Activated naive CD8-positive, alpha-beta T cell treated with anti-CD3 and anti-CD28 coated beads for 36 hours (primary cell): Measurements from ENCODE around the gene SLC25A47. TPM values are rescaled to one million over a fixed set of nuclear protein-coding genes. Genes with fewer than 3 reads are reported as not detected.

Experiments used
- total RNA-seq, 2 experiments: library from RNA; stranded (reverse); gene quantifications; one replicate each; pipeline ENCODE4 v1.2.3, GENCODE V29; 2021

The SLC25A47 gene
- total RNA-seq, 2 experiments from 2014 or later: not detected

Other genes starting within 250 kb of the SLC25A47 start
- 1 to 10 TPM; 1.6 to 1.8 TPM for gene DEGS2, start 163.7 kb upstream of the SLC25A47 start, total RNA-seq
- gene YY1, start 84.2 kb upstream of the SLC25A47 start, total RNA-seq: 100 to 1,000 TPM; 109 to 119 TPM
- gene SLC25A29, start 16.9 kb upstream of the SLC25A47 start, total RNA-seq: 1 to 10 TPM; 5.5 to 6.5 TPM
- gene WDR25, start 53.1 kb downstream of the SLC25A47 start, total RNA-seq: 1 to 10 TPM; 7.9 to 9.0 TPM